H54 (cell line): ENCODE measurements around the gene GPD2.

Experiments used
- DNase-seq: peaks from one replicate; pipeline ENCODE4 v3.0.0; 2011; ENCODE audit warnings: low spot score, mixed read lengths; ENCODE audit not compliant: insufficient read length
- FAIRE-seq: peaks from 3 replicates; lab custom pipeline; 2011; peaks lifted over from hg19 to GRCh38; lab: Jason Lieb, UNC
- POLR2A ChIP-seq: IDR thresholded peaks from 2 replicates; pipeline ENCODE4 v1.6.1; 2011; ENCODE audit warnings: low read depth, mild to moderate bottlenecking, low read length

Gene GPD2

GRCh38 chr2:156427074-156427473 lies 9.1 kb upstream of the GPD2 start:
- FAIRE-seq (no peak), DNase-seq (no peak)
- no peak for TF ChIP-seq POLR2A

GRCh38 chr2:156429211-156429610 lies 7.0 kb upstream of the GPD2 start:
- FAIRE-seq (no peak), DNase-seq (no peak)
- TF ChIP-seq POLR2A, result no peak

- FAIRE-seq (no peak), DNase-seq (no peak)
- no peak for TF ChIP-seq POLR2A
Measured at GRCh38 chr2:156430236-156430979, 5.8 kb upstream of the GPD2 start.

- no peak for TF ChIP-seq POLR2A
- FAIRE-seq (peak; percentile 96), DNase-seq (no peak)
Measured at GRCh38 chr2:156430980-156431358, 5.2 kb upstream of the GPD2 start.

GRCh38 chr2:156434461-156435291 lies 1.5 kb upstream of the GPD2 start:
- FAIRE-seq, result no peak
- TF ChIP-seq POLR2A, result no peak
- DNase-seq, result no peak

- FAIRE-seq (no peak), DNase-seq (no peak)
- TF ChIP-seq POLR2A, result no peak
Measured at GRCh38 chr2:156435396-156435717, 822 bp upstream of the GPD2 start.

- no peak for TF ChIP-seq POLR2A
- peak; percentile 11 for FAIRE-seq
- peak; percentile 33 for DNase-seq
Measured at GRCh38 chr2:156436497-156437085, 412 bp downstream of the GPD2 start.

- DNase-seq, result no peak
- no peak for FAIRE-seq
- no peak for TF ChIP-seq POLR2A
Measured at GRCh38 chr2:156437272-156437930, 1.2 kb downstream of the GPD2 start.

- DNase-seq, result no peak
- no peak for TF ChIP-seq POLR2A
Measured at GRCh38 chr2:156437931-156438410, 1.8 kb downstream of the GPD2 start.

GRCh38 chr2:156443089-156443488 lies 6.9 kb downstream of the GPD2 start:
- no peak for FAIRE-seq
- DNase-seq, result no peak
- no peak for TF ChIP-seq POLR2A

More at GRCh38 chr2:156437931-156438410, 1.8 kb downstream of the GPD2 start:
- FAIRE-seq, result no peak

- no peak for TF ChIP-seq POLR2A
- peak; percentile 40 for DNase-seq
- FAIRE-seq, result peak; percentile 80
Measured at GRCh38 chr2:156445296-156446220, 9.4 kb downstream of the GPD2 start.

GRCh38 chr2:156447761-156448160 lies 11.6 kb downstream of the GPD2 start:
- TF ChIP-seq POLR2A, result no peak
- no peak for DNase-seq
- no peak for FAIRE-seq

- TF ChIP-seq POLR2A, result no peak
- FAIRE-seq, result no peak
- no peak for DNase-seq
Measured at GRCh38 chr2:156448766-156449165, 12.6 kb downstream of the GPD2 start.
